ENCODE results near the gene PANX1.
A peak's percentile ranks its signal among the peaks of the same experiment; 100 is the strongest.

The PANX1 gene

DNA sequence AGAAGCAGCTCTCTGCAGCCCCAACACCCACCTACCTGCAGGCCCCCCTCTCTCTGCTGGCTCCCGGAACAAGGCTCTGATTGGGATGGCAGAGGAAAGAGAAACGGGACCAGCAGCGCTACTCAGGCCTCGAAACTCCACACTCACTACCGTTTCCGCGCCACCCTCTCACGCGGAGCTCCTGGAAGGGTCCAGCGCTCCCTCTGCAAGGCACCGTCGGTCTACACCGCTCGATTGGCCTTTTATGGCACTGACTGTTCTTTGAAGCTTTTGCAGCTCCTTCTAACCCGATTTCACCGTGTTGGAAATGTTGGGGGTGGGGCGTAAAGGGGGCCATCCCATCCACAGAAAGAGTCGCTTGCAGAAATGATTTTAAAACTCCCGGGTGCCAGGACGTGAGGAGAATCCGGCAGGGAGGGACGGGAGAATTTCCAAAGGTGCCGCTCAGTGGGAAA lies 323 bp upstream of the PANX1 start:
- DNase-seq (ENCODE audit: insufficient read length, low spot score) (no peak), FAIRE-seq (peak; percentile 62)

DNA sequence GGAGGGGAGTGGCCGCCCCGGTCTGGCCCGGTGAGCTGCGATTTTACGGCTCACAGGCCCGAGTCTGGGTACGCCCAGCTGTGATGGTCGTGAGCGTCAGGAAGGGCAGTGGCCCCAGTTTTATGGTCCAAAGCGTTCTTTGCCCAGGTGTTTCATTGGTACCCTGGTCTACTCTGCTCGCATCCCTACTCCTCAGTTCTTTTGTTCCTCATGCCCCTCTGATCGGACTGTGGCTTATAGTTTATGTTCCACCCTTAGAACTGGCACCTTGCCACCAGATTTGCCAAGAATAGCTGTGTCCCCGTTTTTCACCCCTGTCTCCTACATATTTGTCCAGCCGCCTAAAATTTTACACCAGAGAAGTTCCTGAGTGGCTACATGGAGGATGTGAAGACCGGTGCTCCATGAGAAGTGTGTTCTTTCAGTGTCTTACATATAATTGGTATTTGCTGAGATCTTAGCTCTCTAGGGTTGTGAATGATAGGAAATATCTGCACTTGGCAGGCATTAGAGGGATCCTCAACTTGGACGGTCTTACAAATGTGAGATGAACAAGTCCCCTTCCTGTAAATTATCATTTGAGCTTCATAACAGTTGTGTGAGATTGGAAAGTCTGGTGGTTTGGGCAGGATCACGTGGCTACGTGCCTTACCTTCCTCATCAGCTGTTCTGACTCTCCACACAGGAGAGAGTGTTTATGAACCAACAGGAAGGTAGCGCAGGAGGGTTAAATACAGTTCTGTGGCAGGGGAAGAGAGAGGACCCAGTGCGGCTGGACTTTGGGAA lies 1.1 kb downstream of the PANX1 start:
- FAIRE-seq (peak; percentile 40), DNase-seq (ENCODE audit: insufficient read length, low spot score) (no peak)

DNA sequence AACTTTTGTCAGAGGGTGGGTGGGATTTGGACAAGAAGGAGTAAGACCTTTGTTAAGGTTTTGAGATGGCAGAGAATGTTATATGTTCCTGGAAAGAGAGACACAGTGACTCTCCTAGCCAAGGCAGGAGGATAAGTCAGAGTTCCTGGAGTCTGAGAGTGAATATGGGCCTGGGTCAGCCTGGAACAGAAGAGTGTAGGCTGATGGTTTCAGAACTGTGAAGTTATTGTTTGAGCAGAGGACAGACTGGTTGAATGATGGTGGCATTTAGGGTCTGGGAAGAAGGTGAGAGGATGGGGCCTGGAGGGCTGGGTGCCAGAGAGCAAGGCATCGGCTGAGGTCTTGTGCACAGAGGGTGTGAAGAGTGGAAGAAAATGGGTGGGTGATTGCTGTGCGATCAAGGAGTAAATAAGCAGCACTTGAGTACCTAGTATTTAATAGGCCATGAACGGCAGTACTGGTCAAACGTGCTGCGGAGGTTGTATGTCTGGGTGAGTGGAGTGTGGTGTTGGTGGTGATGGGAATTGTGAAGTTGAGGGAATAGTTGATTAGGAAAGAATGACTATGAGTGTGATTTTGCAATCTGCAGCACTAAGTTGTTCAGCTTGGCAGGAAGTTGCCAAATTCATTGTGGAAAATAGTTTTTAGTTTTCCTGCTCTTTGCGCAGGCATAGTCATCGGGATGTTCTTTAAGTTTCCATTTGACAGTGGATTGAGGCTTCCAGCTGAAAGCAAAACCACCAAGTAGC lies 1.8 kb downstream of the PANX1 start:
- FAIRE-seq (no peak), DNase-seq (ENCODE audit: insufficient read length, low spot score) (no peak)

DNA sequence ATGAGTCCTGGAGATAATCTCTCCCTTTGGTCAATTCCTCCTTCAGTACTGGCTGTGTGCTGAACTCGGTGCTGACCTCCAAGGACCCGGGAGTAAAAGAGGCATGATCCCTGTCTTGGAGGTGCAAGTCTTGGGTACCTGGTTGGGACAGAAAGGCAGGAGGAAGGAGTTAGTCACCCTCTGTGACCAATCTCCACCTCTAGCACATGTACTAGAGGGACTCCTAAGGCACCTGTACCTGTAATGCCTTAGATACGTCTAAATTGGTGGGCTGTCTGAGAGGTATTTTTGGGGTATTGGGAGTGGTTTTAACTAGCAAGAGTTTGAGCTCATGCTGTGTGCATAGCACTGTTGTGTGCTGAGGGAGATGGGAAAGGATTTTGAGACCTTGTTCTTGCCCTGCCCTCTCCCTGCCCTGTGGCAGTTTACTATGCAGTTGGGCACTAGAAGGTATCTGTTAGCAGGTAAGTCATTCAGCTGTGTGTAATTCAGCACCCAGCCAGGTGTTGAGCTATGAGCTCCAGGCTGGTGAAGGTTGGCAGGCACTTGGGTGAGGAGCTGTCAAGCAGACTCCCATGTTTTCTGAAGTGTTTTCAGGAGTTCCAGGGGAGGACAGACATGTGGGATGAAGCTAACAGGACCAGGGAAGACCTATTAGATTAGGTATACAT lies 2.5 kb downstream of the PANX1 start:
- FAIRE-seq: no peak
- no peak for DNase-seq (ENCODE audit: insufficient read length, low spot score)

DNA sequence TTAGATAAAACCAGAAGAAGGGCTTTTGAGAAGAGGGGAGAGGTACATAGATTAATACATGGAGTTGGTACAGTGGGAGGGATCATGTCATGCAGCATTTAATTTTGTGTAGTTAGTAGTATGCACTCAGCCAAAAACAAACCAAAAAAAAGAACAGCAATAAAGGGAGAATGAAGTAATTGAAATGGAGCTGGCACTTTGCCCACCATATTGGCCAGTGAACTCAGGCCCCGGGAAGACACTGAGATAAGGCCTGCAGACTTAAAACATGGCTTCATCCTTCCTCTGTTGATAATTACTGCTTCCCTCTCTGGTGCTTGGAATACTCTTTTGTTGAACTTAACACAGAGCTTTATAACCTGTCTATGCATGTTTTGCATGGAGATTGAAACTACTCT lies 3.1 kb downstream of the PANX1 start:
- FAIRE-seq (no peak), DNase-seq (ENCODE audit: insufficient read length, low spot score) (no peak)

DNA sequence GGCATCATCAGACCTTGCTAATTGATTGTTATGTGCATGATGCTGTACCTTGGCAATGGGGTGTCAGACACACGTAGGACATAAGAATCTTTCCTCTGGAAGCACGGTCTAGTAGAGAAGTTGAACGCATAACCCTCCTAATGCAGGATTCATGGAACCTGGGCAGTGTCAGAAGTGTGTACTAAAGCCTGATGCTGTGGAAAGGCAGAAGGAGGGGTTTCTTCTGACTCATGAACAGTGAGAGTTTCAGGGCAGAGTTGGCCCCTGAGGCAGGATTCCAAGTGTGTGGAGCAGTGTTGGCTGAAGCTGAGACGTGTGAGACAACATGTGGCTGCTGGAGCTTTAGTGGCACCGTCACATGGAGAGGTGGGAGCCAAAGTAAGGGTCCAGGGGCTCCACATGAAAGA lies 3.5 kb downstream of the PANX1 start:
- FAIRE-seq: no peak

DNA sequence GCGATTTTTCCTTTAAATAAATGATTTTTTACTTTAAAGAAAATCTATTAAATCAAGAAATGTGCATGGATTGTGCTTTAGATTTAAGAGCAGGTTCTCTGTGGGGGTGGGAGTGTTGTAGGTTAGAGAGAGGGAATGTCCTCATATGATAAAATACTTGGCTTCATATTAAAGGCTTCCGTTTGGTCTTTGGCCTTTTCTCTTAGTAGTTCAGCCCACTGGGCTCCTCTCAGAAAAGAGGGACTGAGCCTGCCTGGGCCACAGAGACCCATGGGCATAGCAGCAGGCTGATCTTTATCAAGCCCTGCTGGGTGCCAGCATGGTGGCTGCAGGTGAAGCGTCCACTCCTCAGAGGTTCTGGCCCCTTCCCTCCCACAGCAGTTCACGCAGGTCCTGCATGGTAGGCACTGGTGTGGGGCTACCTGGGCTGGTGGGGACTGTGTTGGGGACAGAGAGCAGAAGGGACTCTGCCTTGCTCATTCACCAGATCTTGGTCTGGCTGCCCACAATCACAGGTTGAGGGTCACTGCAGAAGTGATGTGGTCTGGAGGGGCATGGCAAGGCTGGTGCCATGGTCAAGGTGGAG lies 4.3 kb downstream of the PANX1 start:
- DNase-seq (ENCODE audit: insufficient read length, low spot score) (no peak), FAIRE-seq (no peak)

More for the DNA sequence above, 3.5 kb downstream of the PANX1 start:
- no peak for DNase-seq (ENCODE audit: insufficient read length, low spot score)

DNA sequence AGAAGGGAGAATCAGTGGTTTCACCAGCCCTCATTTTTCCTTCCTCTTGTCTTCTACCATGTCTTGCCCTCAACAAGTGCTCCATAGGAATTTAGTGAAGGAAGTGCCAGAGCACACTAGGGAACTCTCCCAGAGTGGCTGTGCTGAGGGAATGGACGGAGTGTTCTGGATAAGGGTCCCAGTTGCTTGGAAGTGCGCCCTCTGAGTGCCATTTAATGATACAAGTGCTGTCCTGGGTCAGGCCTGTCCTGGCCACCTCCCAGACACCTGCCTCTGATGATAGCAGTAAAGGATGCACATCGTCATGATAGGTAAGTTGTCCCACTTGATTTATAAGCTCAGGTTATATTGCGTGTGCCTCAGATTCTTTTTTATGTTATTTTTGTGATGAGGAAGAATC lies 5.1 kb downstream of the PANX1 start:
- no peak for FAIRE-seq
- DNase-seq (ENCODE audit: insufficient read length, low spot score): no peak

DNA sequence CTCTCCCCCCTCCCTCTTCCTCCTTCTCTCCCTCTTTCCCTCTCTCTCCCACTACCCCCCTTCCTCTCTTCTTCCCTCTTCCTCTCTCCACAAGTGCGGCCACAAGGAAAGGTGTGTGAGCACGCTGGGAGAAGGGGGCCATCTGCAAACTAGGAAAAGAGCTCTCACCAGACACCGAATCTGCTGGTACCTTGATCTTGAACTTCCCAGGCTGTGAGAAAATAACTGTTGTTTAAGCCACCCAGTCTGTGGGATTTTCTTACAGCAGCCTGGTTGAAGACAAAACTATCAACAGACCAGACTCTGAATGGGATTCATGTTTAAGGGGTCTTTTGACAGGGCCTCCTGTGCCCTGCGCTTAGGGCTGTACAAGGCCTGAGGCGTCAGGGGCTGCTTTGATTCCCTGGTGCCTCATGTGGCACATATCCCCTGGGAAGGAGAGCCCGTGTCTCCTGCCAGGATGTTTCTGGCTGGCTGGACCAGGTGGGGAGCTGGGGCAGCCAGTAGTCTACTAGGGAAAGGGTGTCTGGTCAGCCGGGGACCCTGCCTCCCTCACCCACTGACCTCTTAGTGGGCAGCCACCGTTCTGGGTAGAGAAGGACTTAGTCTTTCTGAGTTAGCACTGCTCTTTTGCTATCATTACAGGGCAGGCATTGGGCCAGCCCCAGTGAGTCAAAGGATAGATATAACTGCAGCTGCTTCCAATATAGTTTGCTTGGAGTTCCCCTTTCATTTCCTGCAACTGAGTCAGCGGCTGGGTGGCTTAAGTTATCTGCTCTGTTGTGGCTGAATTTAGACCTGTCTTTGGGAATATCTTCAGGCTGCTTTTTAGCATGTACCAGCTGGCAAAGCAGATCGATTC lies 6.2 kb downstream of the PANX1 start:
- FAIRE-seq: no peak
- no peak for DNase-seq (ENCODE audit: insufficient read length, low spot score)

DNA sequence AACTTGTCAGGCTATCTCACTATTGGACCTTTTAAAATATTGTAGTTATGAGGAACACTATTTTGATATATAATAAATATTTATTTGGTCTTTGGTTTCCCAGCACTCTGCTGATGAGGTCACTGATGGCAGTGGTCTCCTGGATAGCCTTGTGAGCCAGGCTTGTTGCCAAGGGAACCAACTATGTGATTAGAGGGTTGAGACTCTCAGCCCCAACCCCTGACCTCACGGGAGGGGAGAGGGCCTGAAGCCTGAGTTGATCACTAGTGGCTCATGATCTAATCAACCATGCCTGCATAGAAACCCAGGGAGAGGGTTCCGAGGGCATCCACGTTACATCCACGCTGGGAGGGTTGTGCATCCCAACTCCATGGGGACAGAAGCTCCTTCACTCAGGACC lies 10.8 kb downstream of the PANX1 start:
- FAIRE-seq (no peak), DNase-seq (ENCODE audit: insufficient read length, low spot score) (no peak)

DNA sequence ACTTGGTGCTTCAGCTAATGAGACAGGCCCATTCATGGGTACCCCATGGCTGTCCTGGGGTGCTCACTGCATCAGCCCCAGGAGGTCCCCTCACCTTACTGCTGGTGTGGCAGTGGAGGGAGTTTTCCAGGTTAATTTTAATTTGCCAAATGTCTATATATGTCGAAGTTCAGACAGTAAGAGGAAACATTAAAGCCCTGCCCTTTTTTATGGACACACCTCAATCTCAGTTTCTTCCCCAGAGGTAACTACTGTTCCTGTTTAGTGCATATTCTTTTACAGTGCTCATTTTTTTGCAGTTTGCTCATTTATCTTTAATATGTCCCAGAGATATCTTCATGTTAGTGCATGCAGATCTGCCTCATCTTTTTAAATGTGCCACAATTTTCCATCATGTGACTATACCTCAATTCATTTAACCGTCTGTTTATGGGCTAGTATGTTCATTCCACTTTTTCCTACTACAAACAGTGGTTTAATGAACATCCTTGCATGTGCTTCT lies 11.6 kb downstream of the PANX1 start:
- FAIRE-seq: no peak

DNA sequence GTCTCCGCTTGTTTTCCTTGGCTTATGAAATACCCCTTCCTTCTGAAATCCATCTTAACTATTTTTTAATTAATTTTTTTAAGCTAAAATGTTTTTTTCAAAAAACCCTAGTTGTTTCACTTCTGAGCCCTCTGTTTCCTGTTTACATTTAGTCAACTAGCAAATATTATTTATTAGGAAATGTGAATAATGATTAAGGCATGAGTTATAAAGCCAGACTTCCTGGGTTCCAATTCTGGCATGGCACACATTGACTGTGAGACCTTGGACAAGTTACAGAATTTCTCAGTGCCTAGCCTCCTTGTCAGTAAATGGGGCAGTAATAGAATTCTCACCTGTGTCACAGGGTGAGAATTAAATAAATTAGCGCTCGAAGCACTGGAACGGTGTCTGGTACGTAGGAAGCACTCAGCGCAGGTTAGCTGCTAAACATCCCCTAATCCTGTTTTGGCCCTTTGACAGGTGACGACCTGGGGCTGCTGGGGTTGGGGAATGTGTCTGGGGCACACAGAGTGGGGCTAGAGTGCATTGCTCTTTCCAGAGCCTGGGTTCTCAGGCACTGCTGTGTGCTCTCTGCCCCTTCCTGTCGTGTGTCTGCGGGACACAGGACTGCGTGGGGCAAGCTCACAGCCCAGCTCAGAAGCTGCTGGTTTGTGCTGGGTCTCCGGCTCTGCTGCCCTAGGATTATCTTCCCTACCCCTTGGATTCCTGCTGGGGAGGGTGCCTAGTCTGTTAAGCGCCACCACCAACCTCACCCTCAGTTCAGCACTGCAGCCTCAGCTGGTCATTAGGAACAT lies 13.1 kb downstream of the PANX1 start:
- DNase-seq (ENCODE audit: insufficient read length, low spot score) (no peak), FAIRE-seq (no peak)

More for the DNA sequence above, 11.6 kb downstream of the PANX1 start:
- no peak for DNase-seq (ENCODE audit: insufficient read length, low spot score)

DNA sequence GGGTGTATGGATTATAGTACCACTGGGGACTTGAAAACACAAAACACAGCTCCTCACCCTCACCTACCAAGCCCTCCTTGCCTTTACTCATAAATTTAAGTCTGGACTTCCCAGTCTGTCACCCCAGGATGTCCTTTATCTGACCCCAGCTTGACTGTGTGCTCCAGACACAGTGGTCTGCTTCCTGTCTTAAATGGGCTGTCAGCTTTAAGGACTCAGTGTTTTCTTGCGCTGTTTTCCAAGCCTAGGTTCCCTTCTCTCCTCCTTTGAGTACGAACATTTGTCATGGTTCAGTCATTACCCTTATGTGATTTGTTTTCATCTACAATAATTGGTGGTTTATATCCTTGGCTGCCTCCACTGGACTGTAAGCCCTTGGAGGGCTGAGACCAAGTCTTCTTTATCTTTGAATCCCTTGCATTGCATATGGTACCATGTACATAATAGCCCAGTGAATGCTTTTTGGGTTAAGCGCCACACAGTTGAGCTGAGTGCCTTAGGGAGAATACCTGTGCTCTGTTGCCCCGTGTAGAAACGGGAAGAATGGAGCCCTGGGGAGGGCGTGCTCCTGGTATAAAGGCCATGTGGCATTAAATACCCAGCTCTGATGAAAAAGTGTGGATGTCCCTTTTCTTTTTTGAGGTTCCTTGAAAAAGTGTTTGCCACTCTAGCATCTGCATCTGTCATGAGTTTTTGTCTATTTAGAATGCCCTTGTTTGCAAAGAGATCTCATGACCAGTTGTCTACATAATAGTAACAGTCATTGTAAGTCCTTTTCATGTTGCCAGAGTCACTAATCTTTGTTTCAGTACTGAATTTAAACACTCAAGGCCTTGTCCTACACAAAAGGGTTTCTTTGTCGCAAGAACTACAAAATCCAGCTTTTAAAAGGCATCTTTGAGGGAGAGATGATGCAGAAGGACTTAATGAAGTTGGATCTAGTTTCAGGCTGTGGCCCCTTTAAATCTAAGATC lies 14.0 kb downstream of the PANX1 start:
- DNase-seq (ENCODE audit: insufficient read length, low spot score): no peak
- FAIRE-seq: peak; percentile 26

DNA sequence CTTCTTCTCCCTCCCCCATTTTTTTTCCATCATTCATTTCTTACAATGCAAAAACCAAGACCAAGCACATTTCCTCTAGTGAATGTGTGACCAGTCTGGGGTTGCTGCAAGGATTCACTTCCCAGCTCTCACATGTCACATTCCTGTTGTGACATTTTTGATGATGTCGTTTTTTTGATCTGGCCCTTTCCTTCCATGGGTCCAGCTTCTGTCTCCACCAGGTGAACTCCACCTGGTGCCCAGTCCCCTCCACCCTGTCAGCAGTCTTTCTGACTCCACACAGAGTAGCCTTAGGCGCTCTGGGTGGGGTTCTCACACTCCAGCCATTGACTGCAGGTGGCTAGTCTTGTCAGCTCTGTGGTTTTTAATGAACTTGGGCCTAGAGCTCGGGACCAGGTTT lies 15.6 kb downstream of the PANX1 start:
- no peak for FAIRE-seq

DNA sequence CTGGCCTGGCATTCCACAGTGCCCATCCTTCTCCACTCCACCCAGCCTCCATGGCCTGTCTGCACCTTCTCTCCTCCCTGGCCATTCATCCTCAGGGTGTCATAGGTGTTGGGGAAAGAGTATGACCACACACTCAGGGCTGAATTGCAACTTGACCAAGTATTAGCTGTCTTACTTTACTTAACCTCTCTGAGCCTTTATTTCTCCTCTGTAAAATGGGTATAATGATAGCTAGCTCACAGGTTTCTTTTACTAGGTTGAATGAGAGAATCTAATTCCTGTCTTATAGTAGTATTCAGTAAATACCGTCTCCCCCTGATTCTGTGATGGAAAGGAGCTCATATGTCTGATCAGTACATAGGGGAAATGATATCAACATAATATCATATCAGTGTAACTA lies 16.0 kb downstream of the PANX1 start:
- no peak for DNase-seq (ENCODE audit: insufficient read length, low spot score)
- no peak for FAIRE-seq

More for the DNA sequence above, 15.6 kb downstream of the PANX1 start:
- no peak for DNase-seq (ENCODE audit: insufficient read length, low spot score)

DNA sequence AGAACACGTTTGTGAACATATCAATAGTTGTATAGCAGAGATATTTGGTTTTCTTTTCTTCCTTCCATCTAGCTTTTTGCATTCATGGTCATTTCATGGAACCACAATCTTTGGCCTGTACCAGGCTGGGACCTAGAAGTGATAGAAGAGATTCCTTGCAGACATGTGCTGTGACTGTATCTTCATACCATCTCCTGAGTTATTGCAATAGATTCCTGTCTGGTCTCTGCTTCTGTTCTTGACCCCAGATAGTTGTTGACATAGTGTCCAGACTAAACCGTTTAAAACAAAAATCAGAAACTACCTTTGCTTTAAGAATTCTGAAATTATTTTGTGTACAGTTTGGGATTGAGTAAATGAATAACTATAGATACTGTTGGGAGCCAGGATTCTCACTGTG lies 16.8 kb downstream of the PANX1 start:
- FAIRE-seq (no peak), DNase-seq (ENCODE audit: insufficient read length, low spot score) (no peak)

DNA sequence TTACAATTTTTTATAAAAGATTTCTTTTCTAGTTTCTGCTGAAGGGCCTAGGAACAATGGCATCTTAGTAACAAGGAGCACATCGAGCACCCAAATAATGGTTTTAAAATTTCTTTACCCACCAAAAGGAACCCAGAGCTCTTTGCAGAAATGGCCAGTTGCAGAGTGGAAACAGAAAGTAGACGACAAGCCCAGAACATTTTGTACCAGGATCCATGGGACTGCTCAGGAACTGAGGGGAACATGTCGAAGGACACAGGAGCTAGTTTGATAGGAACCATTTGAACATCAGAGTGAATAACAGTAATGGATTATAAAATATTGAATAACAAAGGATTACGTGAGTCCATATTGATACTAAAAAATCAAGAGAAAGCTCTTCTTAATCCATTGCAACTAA lies 17.3 kb downstream of the PANX1 start:
- FAIRE-seq (no peak), DNase-seq (ENCODE audit: insufficient read length, low spot score) (no peak)

DNA sequence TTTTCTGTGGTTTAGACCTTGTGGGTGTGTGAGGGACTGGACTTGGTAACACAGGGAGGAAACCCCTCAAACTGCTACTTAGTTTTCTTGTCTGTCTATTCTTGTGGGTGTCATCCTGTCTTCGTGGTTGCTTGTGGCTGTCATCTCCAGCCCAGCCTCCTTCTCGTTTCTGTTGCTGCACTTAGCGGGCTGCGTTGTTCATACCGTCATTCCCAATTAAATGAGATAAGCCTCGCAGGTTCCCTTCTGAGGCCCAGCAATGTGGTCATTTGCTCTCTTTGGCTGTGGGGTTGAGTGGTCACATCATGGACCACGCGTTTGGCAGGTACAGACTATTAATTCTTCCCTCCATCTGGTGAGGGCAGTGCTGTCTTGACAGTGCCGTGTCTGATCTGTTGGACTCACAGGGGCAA lies 18.8 kb downstream of the PANX1 start:
- no peak for FAIRE-seq
- DNase-seq (ENCODE audit: insufficient read length, low spot score): no peak
